ENCODE results near the gene MIA2. TPM values are rescaled to one million over a fixed set of nuclear protein-coding genes. Genes with fewer than 3 reads are reported as not detected.
A peak's percentile ranks its signal among the peaks of the same experiment; 100 is the strongest.

MIA2 gene
- total and polyA plus RNA-seq, 7 donors, result 10.6 to 29.1 (median 18.3) TPM

GRCh38 chr14:39365354-39365753 is 131.6 kb downstream of the MIA2 start:
- intact Hi-C loops (cut with DNase I), result loop anchor here (5.0 to 10.0 kb wide), 4 partner anchors 131 to 261 kb away; partner anchors contain the start of genes MIA2 (in 1 of the 2) and SEC23A (in 1 of the 2)
- H3K27ac ChIP-seq, result no peak overlapping the region
- H3K4me3 ChIP-seq, result no peak overlapping the region
- no peak for DNase-seq
- 97 to 100% (median 100%) methylated on average over 1 of the region's 1 CpG for WGBS, 3 donors
- H3K4me1 ChIP-seq, result peaks cover 12% of the 10 kb centered on the region
- peaks cover 0 to 4% of the 10 kb centered on the region in 2 donors for H3K36me3 ChIP-seq (ENCODE audit: insufficient read depth in 1 of 2, low read depth in 1 of 2)
- TF ChIP-seq, protein P1, sequence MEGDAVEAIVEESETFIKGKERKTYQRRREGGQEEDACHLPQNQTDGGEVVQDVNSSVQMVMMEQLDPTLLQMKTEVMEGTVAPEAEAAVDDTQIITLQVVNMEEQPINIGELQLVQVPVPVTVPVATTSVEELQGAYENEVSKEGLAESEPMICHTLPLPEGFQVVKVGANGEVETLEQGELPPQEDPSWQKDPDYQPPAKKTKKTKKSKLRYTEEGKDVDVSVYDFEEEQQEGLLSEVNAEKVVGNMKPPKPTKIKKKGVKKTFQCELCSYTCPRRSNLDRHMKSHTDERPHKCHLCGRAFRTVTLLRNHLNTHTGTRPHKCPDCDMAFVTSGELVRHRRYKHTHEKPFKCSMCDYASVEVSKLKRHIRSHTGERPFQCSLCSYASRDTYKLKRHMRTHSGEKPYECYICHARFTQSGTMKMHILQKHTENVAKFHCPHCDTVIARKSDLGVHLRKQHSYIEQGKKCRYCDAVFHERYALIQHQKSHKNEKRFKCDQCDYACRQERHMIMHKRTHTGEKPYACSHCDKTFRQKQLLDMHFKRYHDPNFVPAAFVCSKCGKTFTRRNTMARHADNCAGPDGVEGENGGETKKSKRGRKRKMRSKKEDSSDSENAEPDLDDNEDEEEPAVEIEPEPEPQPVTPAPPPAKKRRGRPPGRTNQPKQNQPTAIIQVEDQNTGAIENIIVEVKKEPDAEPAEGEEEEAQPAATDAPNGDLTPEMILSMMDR (IDR thresholded peaks at IDR 0.05), result no peak
- H3K9me3 ChIP-seq, result peaks cover 27% of the 10 kb centered on the region
- ATAC-seq, result no peak
- H3K27me3 ChIP-seq (ENCODE audit: insufficient read depth in 3 of 3, low read length in 2 of 3), result no peaks in the 10 kb centered on the region

DNA sequence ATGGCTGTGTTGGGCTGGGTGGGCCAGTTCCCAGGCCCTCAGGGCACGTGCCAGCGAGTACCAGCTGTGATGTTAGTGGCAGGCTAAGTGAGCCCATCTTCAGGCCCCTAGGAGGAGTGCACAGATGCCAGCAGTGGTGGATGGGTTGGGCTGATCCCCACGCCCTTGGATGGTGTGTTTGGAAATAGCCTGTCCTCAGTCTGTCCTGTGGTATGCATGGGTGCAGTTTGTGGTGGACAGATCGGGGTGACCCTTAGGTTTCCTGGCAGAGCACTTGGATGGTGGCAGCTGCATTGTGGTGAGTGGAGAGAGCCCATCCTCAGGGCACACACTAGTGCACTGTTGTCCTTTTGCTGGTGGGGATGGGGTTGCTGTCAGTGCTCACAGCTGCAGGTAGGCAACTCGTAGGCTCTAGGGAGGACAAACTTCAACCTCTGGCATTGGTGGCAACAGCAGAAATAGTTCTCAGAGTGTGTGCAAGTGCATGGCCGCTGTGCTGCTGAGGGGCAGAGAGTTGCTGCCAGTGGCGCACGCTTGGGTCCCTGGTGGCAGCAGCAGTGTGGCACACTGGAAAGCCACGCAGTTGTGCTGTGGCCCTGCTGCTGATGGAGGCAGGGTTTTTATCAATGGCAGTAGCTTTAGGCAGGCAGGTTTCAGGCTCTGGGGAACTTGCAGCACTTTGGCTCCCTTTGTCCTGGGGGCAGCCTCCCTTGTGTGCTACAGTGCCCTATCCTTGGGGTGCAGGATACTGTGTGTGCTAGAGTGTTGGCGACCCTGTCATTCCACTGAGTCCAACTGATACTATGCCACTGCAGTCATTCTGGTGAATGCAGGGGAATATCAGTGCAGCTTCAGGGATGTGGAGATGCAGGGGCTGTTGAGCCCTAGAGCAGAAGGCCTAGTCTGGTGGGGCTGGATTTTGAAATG is 133.0 kb downstream of the MIA2 start:
- WGBS, 3 donors, result 68 to 89% (median 73%) methylated on average over 10 of the region's 10 CpGs
- TF ChIP-seq, protein P1 (IDR thresholded peaks at IDR 0.05), result no peak
- intact Hi-C loops (cut with DNase I), result loop anchor here (5.0 to 10.0 kb wide), 4 partner anchors 132 to 262 kb away; partner anchors contain the start of genes MIA2 (in 1 of the 2) and SEC23A (in 1 of the 2)
- no peak overlapping the region for H3K4me3 ChIP-seq
- peaks cover 0 to 12% of the 10 kb centered on the region in 2 donors for H3K36me3 ChIP-seq (ENCODE audit: insufficient read depth in 1 of 2, low read depth in 1 of 2)
- H3K9me3 ChIP-seq, result peaks cover 27% of the 10 kb centered on the region
- H3K27ac ChIP-seq, result peak overlapping the region; percentile 20
- ATAC-seq, result peak; percentile 8 to 63 (median 46)
- no peaks in the 10 kb centered on the region for H3K27me3 ChIP-seq (ENCODE audit: insufficient read depth in 3 of 3, low read length in 2 of 3)
- H3K4me1 ChIP-seq, result peaks cover 12% of the 10 kb centered on the region
- no peak for DNase-seq

DNA sequence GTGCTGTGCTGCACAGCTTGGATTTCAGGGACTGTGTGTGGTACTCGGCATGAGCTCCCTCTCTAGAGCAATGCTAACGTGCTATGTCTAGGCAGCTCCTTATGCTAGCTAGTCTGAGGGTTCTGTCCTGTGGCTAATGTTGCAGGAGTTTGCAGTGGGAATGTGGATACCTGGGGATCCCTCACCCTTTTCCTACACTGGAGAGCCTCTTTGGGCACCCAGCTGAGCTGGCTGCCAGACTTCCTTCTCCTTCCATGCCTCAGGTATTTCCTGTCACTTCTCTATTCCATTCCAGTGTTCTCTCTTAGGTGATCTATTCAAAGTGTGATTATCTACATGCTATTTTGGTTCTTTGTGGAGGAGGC is 133.7 kb downstream of the MIA2 start:
- no peaks in the 10 kb centered on the region for H3K27me3 ChIP-seq (ENCODE audit: insufficient read depth in 3 of 3, low read length in 2 of 3)
- H3K4me3 ChIP-seq, result no peak overlapping the region
- intact Hi-C loops (cut with DNase I), result loop anchor here (5.0 to 10.0 kb wide), 4 partner anchors 133 to 263 kb away; partner anchors contain the start of genes MIA2 (in 1 of the 2) and SEC23A (in 1 of the 2)
- TF ChIP-seq, protein P1 (IDR thresholded peaks at IDR 0.05), result no peak
- DNase-seq (no peak), ATAC-seq (peak; percentile 33 to 57 (median 39))
- peak overlapping the region; percentile 20 for H3K27ac ChIP-seq
- WGBS, 3 donors, result 32 to 65% (median 63%) methylated on average over 2 of the region's 2 CpGs
- H3K36me3 ChIP-seq (ENCODE audit: insufficient read depth in 1 of 2, low read depth in 1 of 2), result peaks cover 0 to 12% of the 10 kb centered on the region in 2 donors
- H3K9me3 ChIP-seq, result peaks cover 27% of the 10 kb centered on the region
- peaks cover 12% of the 10 kb centered on the region for H3K4me1 ChIP-seq

DNA sequence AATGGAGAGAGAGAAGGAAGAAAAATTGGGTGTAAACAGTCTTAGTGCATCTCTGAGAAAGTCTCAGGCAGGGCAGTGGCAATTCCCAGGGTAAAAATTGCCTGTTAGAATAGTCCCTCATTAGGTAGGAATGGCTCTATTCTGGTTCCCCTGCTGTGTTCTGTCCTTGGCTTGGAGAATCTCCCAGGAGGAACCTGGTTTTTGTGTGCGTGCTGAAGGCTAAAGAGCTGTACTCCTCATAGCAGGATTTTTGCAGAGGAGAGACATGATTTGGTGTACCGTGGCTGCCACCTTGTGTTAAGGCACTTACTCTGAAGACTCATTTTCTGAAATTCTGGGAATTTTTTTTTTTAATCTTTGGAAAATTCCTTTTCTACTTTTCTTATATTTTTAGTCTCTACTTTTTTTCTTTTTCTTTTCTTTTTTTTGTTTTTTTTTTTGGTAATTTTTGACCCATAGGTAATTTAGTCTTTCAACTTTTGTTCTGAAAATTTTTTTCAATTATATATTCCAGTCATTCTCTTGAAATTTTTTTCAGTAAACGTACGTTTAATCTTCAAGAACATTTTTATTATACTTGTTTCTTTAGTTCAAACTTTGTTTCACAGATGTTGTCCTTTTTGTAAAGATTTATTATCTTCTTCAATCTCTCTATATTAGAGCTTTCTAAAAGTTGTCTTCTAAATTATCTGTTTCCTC is 134.7 kb downstream of the MIA2 start:
- intact Hi-C loops (cut with DNase I), result loop anchor here (5.0 to 10.0 kb wide), 4 partner anchors 134 to 264 kb away; partner anchors contain the start of genes MIA2 (in 1 of the 2) and SEC23A (in 1 of the 2)
- TF ChIP-seq, protein P1 (IDR thresholded peaks at IDR 0.05), result peak; percentile 56
- Histone ChIP-seq H3K27me3 (ENCODE audit: insufficient read depth in 3 of 3, low read length in 2 of 3) (no peaks in the 10 kb centered on the region), H3K4me1 (peaks cover 12% of the 10 kb centered on the region), H3K4me3 (no peak overlapping the region), H3K36me3 (ENCODE audit: insufficient read depth in 1 of 2, low read depth in 1 of 2) (peaks cover 0 to 12% of the 10 kb centered on the region in 2 donors), H3K9me3 (peaks cover 22% of the 10 kb centered on the region), H3K27ac (peak overlapping the region; percentile 6)
- DNase-seq, result peak in 1 of 2 donors; percentile 51
- ATAC-seq, result peak; percentile 64 to 87 (median 80)
- 51 to 52% (median 52%) methylated on average over 4 of the region's 4 CpGs for WGBS, 3 donors
